ENCODE measurements around the gene EFEMP1.

DNA sequence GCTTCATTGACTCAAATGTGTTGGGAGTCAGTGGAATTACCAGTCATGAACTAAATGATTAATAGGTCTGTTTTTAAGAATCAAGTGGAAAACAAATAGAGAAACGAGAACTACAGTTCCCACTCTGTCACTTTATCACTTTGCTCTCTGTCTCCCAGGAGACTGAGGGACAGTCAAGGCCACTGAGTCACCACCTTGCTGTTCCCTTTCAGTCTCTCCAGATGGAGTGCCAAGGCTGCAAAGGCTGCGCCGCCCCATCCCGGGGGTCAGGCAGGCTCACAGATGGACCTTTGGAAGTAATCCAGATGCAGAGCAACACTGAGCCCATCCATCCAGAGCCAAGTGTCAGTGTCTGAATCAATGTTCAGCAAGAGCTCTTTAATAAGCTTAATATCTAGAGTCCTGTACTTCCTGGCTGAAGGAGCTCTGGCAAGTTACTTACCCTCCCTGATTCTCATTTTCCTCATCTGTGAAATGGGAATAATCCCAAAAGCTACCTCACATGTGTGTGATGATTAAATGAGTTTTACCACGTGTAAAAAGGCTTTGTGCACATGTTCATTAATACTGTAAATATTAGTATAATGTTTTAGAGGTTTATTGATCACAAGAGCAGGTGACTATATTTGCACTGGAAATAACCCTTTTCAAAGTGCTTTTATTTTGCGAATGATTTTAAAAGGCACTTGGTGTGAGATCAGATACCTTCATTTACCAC, 43.0 kb upstream of the EFEMP1 start:
- TF ChIP-seq POLR2A (IDR thresholded peaks at IDR 0.05), result no peak
- TF ChIP-seq, protein P1, sequence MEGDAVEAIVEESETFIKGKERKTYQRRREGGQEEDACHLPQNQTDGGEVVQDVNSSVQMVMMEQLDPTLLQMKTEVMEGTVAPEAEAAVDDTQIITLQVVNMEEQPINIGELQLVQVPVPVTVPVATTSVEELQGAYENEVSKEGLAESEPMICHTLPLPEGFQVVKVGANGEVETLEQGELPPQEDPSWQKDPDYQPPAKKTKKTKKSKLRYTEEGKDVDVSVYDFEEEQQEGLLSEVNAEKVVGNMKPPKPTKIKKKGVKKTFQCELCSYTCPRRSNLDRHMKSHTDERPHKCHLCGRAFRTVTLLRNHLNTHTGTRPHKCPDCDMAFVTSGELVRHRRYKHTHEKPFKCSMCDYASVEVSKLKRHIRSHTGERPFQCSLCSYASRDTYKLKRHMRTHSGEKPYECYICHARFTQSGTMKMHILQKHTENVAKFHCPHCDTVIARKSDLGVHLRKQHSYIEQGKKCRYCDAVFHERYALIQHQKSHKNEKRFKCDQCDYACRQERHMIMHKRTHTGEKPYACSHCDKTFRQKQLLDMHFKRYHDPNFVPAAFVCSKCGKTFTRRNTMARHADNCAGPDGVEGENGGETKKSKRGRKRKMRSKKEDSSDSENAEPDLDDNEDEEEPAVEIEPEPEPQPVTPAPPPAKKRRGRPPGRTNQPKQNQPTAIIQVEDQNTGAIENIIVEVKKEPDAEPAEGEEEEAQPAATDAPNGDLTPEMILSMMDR (IDR thresholded peaks at IDR 0.05), result no peak

Data from thyroid gland (tissue), 4 donors.